Smooth muscle cell (in vitro differentiated cells): ENCODE data around the gene ABI3. TPM values are rescaled to one million over a fixed set of nuclear protein-coding genes. Genes with fewer than 3 reads are reported as not detected.

Source experiments
- DNase-seq: peaks from one replicate; lab custom pipeline; 2025; ENCODE audit not compliant: unreplicated experiment; lab: John Stamatoyannopoulos, UW
- H2AFZ ChIP-seq: fragments of 200-600 bp; sonication (generic); 2 replicates; pipeline ENCODE4 v1.6.0; 2016; ENCODE audit warnings: antibody characterized with exemption, low read depth, mild to moderate bottlenecking
- H3F3A ChIP-seq: fragments of 200-600 bp; sonication (generic); 2 replicates; pipeline ENCODE4 v1.6.0; 2017; ENCODE audit warnings: antibody characterized with exemption, low read depth
- H3K27ac ChIP-seq: fragments of 200-600 bp; sonication (generic); 2 replicates; pipeline ENCODE4 v1.5.1; 2016; ENCODE audit warnings: low read depth, mild to moderate bottlenecking
- H3K27me3 ChIP-seq: fragments of 200-600 bp; sonication (generic); 2 replicates; pipeline ENCODE4 v1.6.1; 2016; ENCODE audit warnings: low read depth, mild to moderate bottlenecking
- H3K36me3 ChIP-seq: fragments of 200-600 bp; sonication (generic); 2 replicates; pipeline ENCODE4 v1.5.1; 2016; ENCODE audit warnings: low read depth
- H3K4me1 ChIP-seq: fragments of 200-600 bp; sonication (generic); 2 replicates; pipeline ENCODE4 v1.5.1; 2016; ENCODE audit warnings: low read depth
- H3K4me2 ChIP-seq: fragments of 200-600 bp; sonication (generic); 2 replicates; pipeline ENCODE4 v1.6.0; 2016; ENCODE audit warnings: mild to moderate bottlenecking
- H3K4me3 ChIP-seq: fragments of 200-600 bp; sonication (generic); 2 replicates; pipeline ENCODE4 v1.5.1; 2016; ENCODE audit warnings: mild to moderate bottlenecking
- H3K79me2 ChIP-seq: fragments of 200-600 bp; sonication (generic); 2 replicates; pipeline ENCODE4 v1.6.0; 2016; ENCODE audit warnings: low read depth, mild to moderate bottlenecking
- H3K9ac ChIP-seq: fragments of 200-600 bp; sonication (generic); 2 replicates; pipeline ENCODE4 v1.6.0; 2016; ENCODE audit warnings: low read depth
- H3K9me3 ChIP-seq: fragments of 200-600 bp; sonication (generic); replicated peaks from 2 replicates; pipeline ENCODE4 v1.5.1; 2016; ENCODE audit warnings: low read depth
- H4K20me1 ChIP-seq: fragments of 200-600 bp; sonication (generic); 2 replicates; pipeline ENCODE4 v1.6.0; 2016; ENCODE audit warnings: low read depth
- WGBS: methylation state at CpG from one replicate; pipeline ENCODE4 v1.1.7; 2016; ENCODE audit warnings: low lambda C conversion rate; 5-methylcytosine and 5-hydroxymethylcytosine counted together
- polyA plus RNA-seq: library from polyadenylated mRNA; unstranded; fragments of >200 nt; fragmentation: Nextera tagmentation; extraction: Ambion mirVana; gene quantifications from 2 replicates; pipeline ENCODE4 v1.2.1, GENCODE V29; 2016
- total RNA-seq: library from RNA; depleted of rRNA; stranded (reverse); fragments of >200 nt; gene quantifications from 2 replicates; pipeline ENCODE4 v1.2.3, GENCODE V29; 2014
- TF ChIP-seq, protein P1 (sequence below): fragments of 200-600 bp; sonication (generic); IDR thresholded peaks from 2 replicates; pipeline ENCODE4 v1.5.1; 2017; ENCODE audit warnings: borderline replicate concordance, mild to moderate bottlenecking, antibody characterized with exemption; ENCODE audit not compliant: insufficient read depth, poor library complexity, severe bottlenecking

ABI3 gene
- total and polyA plus RNA-seq, 2 experiments from 2014 or later = 1.7 to 1.9 TPM

DNA sequence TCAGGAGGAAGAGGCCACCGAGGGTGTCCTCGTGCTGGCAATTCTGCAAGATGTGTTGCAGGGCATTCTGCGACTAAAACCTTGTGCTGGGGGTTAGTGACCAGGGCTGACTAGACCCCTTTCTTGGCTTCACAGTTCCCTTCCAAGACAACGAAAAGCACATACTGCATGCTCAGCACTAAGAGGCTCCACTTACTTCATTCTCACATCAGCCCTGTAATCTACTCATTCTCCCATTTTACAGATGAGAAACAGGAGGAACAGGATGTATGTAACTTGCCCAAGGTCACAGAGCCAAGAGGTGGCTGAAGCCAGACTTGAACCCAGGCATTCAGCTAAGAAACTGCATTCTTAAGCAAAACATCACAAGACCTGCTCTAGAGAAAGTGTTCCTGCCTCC lies 25.4 kb downstream of the ABI3 start:
- TF ChIP-seq, protein P1, sequence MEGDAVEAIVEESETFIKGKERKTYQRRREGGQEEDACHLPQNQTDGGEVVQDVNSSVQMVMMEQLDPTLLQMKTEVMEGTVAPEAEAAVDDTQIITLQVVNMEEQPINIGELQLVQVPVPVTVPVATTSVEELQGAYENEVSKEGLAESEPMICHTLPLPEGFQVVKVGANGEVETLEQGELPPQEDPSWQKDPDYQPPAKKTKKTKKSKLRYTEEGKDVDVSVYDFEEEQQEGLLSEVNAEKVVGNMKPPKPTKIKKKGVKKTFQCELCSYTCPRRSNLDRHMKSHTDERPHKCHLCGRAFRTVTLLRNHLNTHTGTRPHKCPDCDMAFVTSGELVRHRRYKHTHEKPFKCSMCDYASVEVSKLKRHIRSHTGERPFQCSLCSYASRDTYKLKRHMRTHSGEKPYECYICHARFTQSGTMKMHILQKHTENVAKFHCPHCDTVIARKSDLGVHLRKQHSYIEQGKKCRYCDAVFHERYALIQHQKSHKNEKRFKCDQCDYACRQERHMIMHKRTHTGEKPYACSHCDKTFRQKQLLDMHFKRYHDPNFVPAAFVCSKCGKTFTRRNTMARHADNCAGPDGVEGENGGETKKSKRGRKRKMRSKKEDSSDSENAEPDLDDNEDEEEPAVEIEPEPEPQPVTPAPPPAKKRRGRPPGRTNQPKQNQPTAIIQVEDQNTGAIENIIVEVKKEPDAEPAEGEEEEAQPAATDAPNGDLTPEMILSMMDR = no peak
- H3K36me3 ChIP-seq = no peaks in the 10 kb centered on the region
- no peak for DNase-seq
- no peak overlapping the region for H2AFZ ChIP-seq
- H3K27ac ChIP-seq = no peak overlapping the region
- no peaks in the 10 kb centered on the region for H3K4me1 ChIP-seq
- no peaks in the 10 kb centered on the region for H4K20me1 ChIP-seq
- H3K9me3 ChIP-seq = no peaks in the 10 kb centered on the region
- no peak overlapping the region for H3K9ac ChIP-seq
- no peak overlapping the region for H3K4me3 ChIP-seq
- no peaks in the 10 kb centered on the region for H3K27me3 ChIP-seq
- H3K79me2 ChIP-seq = no peaks in the 10 kb centered on the region
- 86% methylated on average over 4 of the region's 4 CpGs for WGBS
- no peak overlapping the region for H3K4me2 ChIP-seq
- H3F3A ChIP-seq = no peaks in the 10 kb centered on the region

DNA sequence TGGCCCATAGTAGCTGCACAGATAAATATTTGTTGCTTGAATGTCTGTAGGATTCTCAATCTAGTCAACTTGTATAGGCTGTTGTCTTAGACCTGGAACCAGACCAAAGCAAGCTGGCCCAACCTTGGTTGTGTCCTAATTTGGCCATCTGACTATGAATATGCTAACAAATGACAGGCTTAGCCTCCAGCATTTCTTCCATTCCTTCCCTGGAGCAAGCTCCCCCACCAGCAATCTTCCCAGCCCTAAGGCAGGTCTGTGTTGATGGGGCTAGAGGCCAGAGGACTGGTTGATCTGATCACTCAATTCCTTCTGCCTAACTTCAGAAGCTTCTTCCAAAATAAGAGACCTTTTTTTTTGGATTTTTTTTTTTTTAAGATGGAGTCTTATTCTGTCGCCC lies 29.5 kb downstream of the ABI3 start:
- Histone ChIP-seq H3K4me2 (no peak overlapping the region), H3K4me3 (no peak overlapping the region), H3K4me1 (no peaks in the 10 kb centered on the region), H4K20me1 (no peaks in the 10 kb centered on the region), H3K9me3 (no peaks in the 10 kb centered on the region), H3K79me2 (no peaks in the 10 kb centered on the region), H3K36me3 (no peaks in the 10 kb centered on the region), H2AFZ (no peak overlapping the region), H3K27ac (no peak overlapping the region), H3F3A (no peaks in the 10 kb centered on the region), H3K9ac (no peak overlapping the region), H3K27me3 (no peaks in the 10 kb centered on the region)
- TF ChIP-seq, protein P1 = no peak
- DNase-seq = no peak
- WGBS = 94% methylated on average over 1 of the region's 1 CpG

DNA sequence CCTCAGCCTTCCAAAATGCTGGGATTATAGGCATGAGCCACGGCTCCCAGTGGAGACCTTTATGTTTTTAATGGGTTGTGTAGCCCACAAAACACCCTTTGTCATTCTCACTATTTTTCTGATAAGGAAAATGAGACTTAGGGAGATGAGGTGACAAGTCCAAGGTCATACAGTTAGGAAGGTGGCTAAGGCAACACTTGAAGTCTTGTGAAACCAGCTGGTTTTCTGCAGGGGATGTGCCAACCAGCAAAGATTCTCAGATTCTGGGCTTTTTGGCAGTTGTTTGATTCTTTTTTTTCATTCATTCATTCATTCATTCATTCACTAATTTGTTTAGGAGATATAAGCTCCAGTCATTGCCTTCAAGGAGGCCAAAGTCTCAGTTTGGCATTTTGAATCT lies 30.1 kb downstream of the ABI3 start:
- H3K4me1 ChIP-seq = no peaks in the 10 kb centered on the region
- no peak overlapping the region for H3K9ac ChIP-seq
- no peak overlapping the region for H3K27ac ChIP-seq
- H3K79me2 ChIP-seq = no peaks in the 10 kb centered on the region
- H3K4me3 ChIP-seq = no peak overlapping the region
- H3K27me3 ChIP-seq = no peaks in the 10 kb centered on the region
- no peaks in the 10 kb centered on the region for H3K9me3 ChIP-seq
- H3F3A ChIP-seq = no peaks in the 10 kb centered on the region
- no peaks in the 10 kb centered on the region for H4K20me1 ChIP-seq
- no peak for DNase-seq
- TF ChIP-seq, protein P1 = no peak
- no peak overlapping the region for H3K4me2 ChIP-seq
- no peaks in the 10 kb centered on the region for H3K36me3 ChIP-seq
- 65% methylated on average over 1 of the region's 1 CpG for WGBS
- H2AFZ ChIP-seq = no peak overlapping the region

DNA sequence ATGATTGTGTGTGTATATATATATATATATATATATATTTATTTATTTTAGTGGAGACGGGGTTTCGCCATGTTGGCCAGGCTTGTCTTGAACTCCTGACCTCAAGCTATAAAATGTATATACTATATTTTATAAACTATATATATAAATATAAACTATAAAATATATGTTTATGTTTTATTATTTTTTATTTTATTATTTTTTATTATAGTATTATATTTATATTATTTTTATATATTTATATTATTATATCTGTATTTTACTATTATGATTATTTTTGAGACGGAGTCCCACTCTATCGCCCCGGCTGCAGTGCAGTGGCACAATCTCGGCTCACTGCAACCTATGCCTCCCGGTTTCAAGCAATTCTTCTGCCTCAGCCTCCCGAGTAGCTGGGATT lies 30.5 kb downstream of the ABI3 start:
- DNase-seq = no peak
- H3K4me2 ChIP-seq = no peak overlapping the region
- H3K79me2 ChIP-seq = no peaks in the 10 kb centered on the region
- WGBS = 98% methylated on average over 8 of the region's 8 CpGs
- TF ChIP-seq, protein P1 = no peak
- no peaks in the 10 kb centered on the region for H3K27me3 ChIP-seq
- H3K4me1 ChIP-seq = no peaks in the 10 kb centered on the region
- no peaks in the 10 kb centered on the region for H4K20me1 ChIP-seq
- no peak overlapping the region for H2AFZ ChIP-seq
- H3K4me3 ChIP-seq = no peak overlapping the region
- H3F3A ChIP-seq = no peaks in the 10 kb centered on the region
- no peak overlapping the region for H3K27ac ChIP-seq
- H3K9me3 ChIP-seq = no peaks in the 10 kb centered on the region
- no peaks in the 10 kb centered on the region for H3K36me3 ChIP-seq
- H3K9ac ChIP-seq = no peak overlapping the region
